H9 (cell line): Measurements from ENCODE around the gene VAV2. TPM values are rescaled to one million over a fixed set of nuclear protein-coding genes. Genes with fewer than 3 reads are reported as not detected.

Experiments
- DNase-seq: peaks from one replicate; pipeline ENCODE4 v3.0.0-alpha.2; 2017
- H2AFZ ChIP-seq: one replicate; pipeline ENCODE4 v1.6.1; 2013; ENCODE audit warnings: mild to moderate bottlenecking, low read length, control low read depth, moderate library complexity
- H2AK5ac ChIP-seq: 2 replicates; pipeline ENCODE4 v1.6.1; 2013; ENCODE audit warnings: low read length, control low read depth, mixed read lengths; ENCODE audit not compliant: insufficient read length
- H2BK120ac ChIP-seq: one replicate; pipeline ENCODE4 v1.6.1; 2013; ENCODE audit warnings: low read depth, mild to moderate bottlenecking, low read length, control low read depth, inconsistent platforms; ENCODE audit not compliant: poor library complexity, severe bottlenecking
- H2BK12ac ChIP-seq: 2 replicates; pipeline ENCODE4 v1.6.1; 2013; ENCODE audit warnings: low read length, control low read depth, mixed read lengths, low read depth; ENCODE audit not compliant: insufficient read length
- H2BK15ac ChIP-seq: 2 replicates; pipeline ENCODE4 v1.6.1; 2013; ENCODE audit warnings: low read depth, low read length, control low read depth
- H2BK20ac ChIP-seq: one replicate; pipeline ENCODE4 v1.6.1; 2013; ENCODE audit warnings: low read depth, mild to moderate bottlenecking, low read length, control low read depth, inconsistent platforms; ENCODE audit not compliant: poor library complexity, severe bottlenecking
- H2BK5ac ChIP-seq: 2 replicates; pipeline ENCODE4 v1.6.1; 2013; ENCODE audit warnings: low read length, control low read depth, mixed read lengths; ENCODE audit not compliant: insufficient read length
- H3K14ac ChIP-seq: 2 replicates; pipeline ENCODE4 v1.6.1; 2013; ENCODE audit warnings: low read length, control low read depth; ENCODE audit not compliant: insufficient read depth
- H3K18ac ChIP-seq: 2 replicates; pipeline ENCODE4 v1.6.1; 2013; ENCODE audit warnings: low read depth, mild to moderate bottlenecking, mixed read lengths, low read length, control low read depth; ENCODE audit not compliant: insufficient read length
- H3K23ac ChIP-seq: 2 replicates; pipeline ENCODE4 v1.6.1; 2013; ENCODE audit warnings: low read length, control low read depth, mixed read lengths, low read depth; ENCODE audit not compliant: insufficient read length
- H3K23me2 ChIP-seq: 2 replicates; pipeline ENCODE4 v1.6.1; 2013; ENCODE audit warnings: low read depth, mild to moderate bottlenecking, mixed read lengths, low read length, control low read depth; ENCODE audit not compliant: insufficient read length, poor library complexity, severe bottlenecking
- H3K27ac ChIP-seq: 2 replicates; pipeline ENCODE4 v1.5.1; 2013; ENCODE audit warnings: low read length, control low read depth, mixed read lengths, low read depth; ENCODE audit not compliant: insufficient read length
- H3K27me3 ChIP-seq: 2 replicates; pipeline ENCODE4 v1.6.1; 2013; ENCODE audit warnings: low read length, control low read depth, inconsistent platforms; ENCODE audit not compliant: insufficient read depth
- H3K4ac ChIP-seq: 2 replicates; pipeline ENCODE4 v1.6.1; 2013; ENCODE audit warnings: low read depth, mild to moderate bottlenecking, control low read depth, inconsistent platforms, low read length, moderate library complexity
- H3K4me1 ChIP-seq: 2 replicates; pipeline ENCODE4 v1.6.1; 2013; ENCODE audit warnings: low read length, control low read depth, inconsistent platforms; ENCODE audit not compliant: insufficient read depth
- H3K4me2 ChIP-seq: 2 replicates; pipeline ENCODE4 v1.6.1; 2013; ENCODE audit warnings: low read length, control low read depth, mixed read lengths; ENCODE audit not compliant: insufficient read length, insufficient read depth
- H3K56ac ChIP-seq: 2 replicates; pipeline ENCODE4 v1.6.1; 2013; ENCODE audit warnings: low read depth, mild to moderate bottlenecking, mixed read lengths, low read length, control low read depth; ENCODE audit not compliant: insufficient read length
- H3K79me1 ChIP-seq: 2 replicates; pipeline ENCODE4 v1.6.1; 2013; ENCODE audit warnings: low read depth, mild to moderate bottlenecking, moderate library complexity, low read length, control low read depth, inconsistent platforms; ENCODE audit not compliant: insufficient read depth, poor library complexity, severe bottlenecking
- H3K79me2 ChIP-seq: 2 replicates; pipeline ENCODE4 v1.6.1; 2013; ENCODE audit warnings: low read length, control low read depth, inconsistent platforms; ENCODE audit not compliant: insufficient read depth
- H3K9ac ChIP-seq: 2 replicates; pipeline ENCODE4 v1.6.1; 2013; ENCODE audit warnings: low read length, control low read depth, mixed read lengths; ENCODE audit not compliant: insufficient read length; ENCODE audit errors: extremely low read depth
- H3K9me3 ChIP-seq: one replicate; pipeline ENCODE4 v1.6.1; 2013; ENCODE audit warnings: low read depth, low read length, inconsistent platforms; ENCODE audit not compliant: control insufficient read depth
- H3T11ph ChIP-seq: one replicate; pipeline ENCODE4 v1.6.1; 2013; ENCODE audit warnings: mild to moderate bottlenecking, low read length, control low read depth, inconsistent platforms
- H4K20me1 ChIP-seq: one replicate; pipeline ENCODE4 v1.6.1; 2013; ENCODE audit not compliant: control insufficient read depth, insufficient read length, insufficient read depth
- H4K5ac ChIP-seq: 2 replicates; pipeline ENCODE4 v1.6.1; 2013; ENCODE audit warnings: low read depth, mild to moderate bottlenecking, mixed read lengths, low read length, control low read depth; ENCODE audit not compliant: insufficient read length
- H4K8ac ChIP-seq: replicated peaks from 2 replicates; pipeline ENCODE4 v1.6.1; 2013; ENCODE audit warnings: low read length, control low read depth, mixed read lengths, low read depth; ENCODE audit not compliant: insufficient read length
- H4K91ac ChIP-seq: 2 replicates; pipeline ENCODE4 v1.6.1; 2013; ENCODE audit warnings: low read depth, mild to moderate bottlenecking, moderate library complexity, mixed read lengths, low read length, control low read depth; ENCODE audit not compliant: insufficient read length
- H3K27ac Mint-ChIP-seq, 3 experiments: 2 replicates in 2 of 3; 3 replicates in 1 of 3; pipeline ENCODE4 v1.8.0; 2020 to 2021; ENCODE audit warnings: mixed read lengths in 3 of 3, mild to moderate bottlenecking in 1 of 3, moderate library complexity in 1 of 3
- H3K27me3 Mint-ChIP-seq: 2 replicates; pipeline ENCODE4 v1.8.0; 2021; ENCODE audit warnings: low read depth, mild to moderate bottlenecking, moderate library complexity, mixed read lengths
- H3K36me3 Mint-ChIP-seq, 3 experiments: 2 replicates in 2 of 3; 3 replicates in 1 of 3; pipeline ENCODE4 v1.8.0; 2020 to 2021; ENCODE audit warnings: low read depth in 3 of 3, mixed read lengths in 3 of 3; ENCODE audit not compliant: insufficient read depth in 1 of 3
- H3K4me1 Mint-ChIP-seq, 2 experiments: 2 replicates each; pipeline ENCODE4 v1.8.0; 2020; ENCODE audit warnings: mixed read lengths in 2 of 2
- H3K4me3 Mint-ChIP-seq, 2 experiments: 2 replicates in 1 of 2; 3 replicates in 1 of 2; pipeline ENCODE4 v1.8.0; 2020 to 2021; ENCODE audit warnings: mild to moderate bottlenecking in 2 of 2, mixed read lengths in 2 of 2, moderate library complexity in 1 of 2
- H3K9me3 Mint-ChIP-seq, 2 experiments: 2 replicates in 1 of 2; 3 replicates in 1 of 2; pipeline ENCODE4 v1.8.0; 2020; ENCODE audit warnings: mild to moderate bottlenecking in 2 of 2, mixed read lengths in 2 of 2, moderate library complexity in 1 of 2
- CTCF ChIP-seq: fragments of 200-600 bp; sonication (generic); conservative IDR thresholded peaks from 3 replicates; pipeline ENCODE4 v1.8.0; 2021; ENCODE audit warnings: antibody characterized with exemption, mild to moderate bottlenecking
- WGBS: extraction: QIAGEN DNeasy Blood & Tissue Kit; methylation state at CpG from one replicate; pipeline ENCODE4 v1.1.7; 2013; ENCODE audit warnings: missing lambda C conversion rate, low lambda C conversion rate, mixed read lengths; ENCODE audit not compliant: insufficient read length; ENCODE audit errors: extremely low coverage; 5-methylcytosine and 5-hydroxymethylcytosine counted together
- total RNA-seq: library from RNA; stranded (reverse); gene quantifications from 2 replicates; pipeline ENCODE4 v1.2.1, GENCODE V29; 2021

The VAV2 gene
- total RNA-seq, 1 experiment from 2014 or later, result 58.7 TPM

GRCh38 chr9:133905493-133905892 lies 86.6 kb downstream of the VAV2 start:
- H3K4me1 Mint-ChIP-seq, result peaks cover 7 to 15% of the 10 kb centered on the region in 2 experiments; a peak in 3 of 4 replicates
- no peak overlapping the region for H2BK20ac ChIP-seq

More at GRCh38 chr9:133905493-133905892, 86.6 kb downstream of the VAV2 start:
- no peaks in the 10 kb centered on the region for H3K9me3 ChIP-seq
- H4K20me1 ChIP-seq, result no peaks in the 10 kb centered on the region
- no peaks in the 10 kb centered on the region for H3K27me3 ChIP-seq
- H3K23me2 ChIP-seq, result peaks cover 3% of the 10 kb centered on the region
- no peak overlapping the region for H3K27ac Mint-ChIP-seq
- H4K91ac ChIP-seq, result no peak overlapping the region
- no peak overlapping the region for H3T11ph ChIP-seq
- no peak overlapping the region for H3K14ac ChIP-seq
- no peak for DNase-seq
- no peak overlapping the region for H2BK15ac ChIP-seq
- WGBS, result no CpG with 5 or more reads among the region's 6 CpGs
- no peaks in the 10 kb centered on the region for H3K4me1 ChIP-seq
- H2AFZ ChIP-seq, result no peak overlapping the region
- no peak overlapping the region for H4K8ac ChIP-seq
- no peak overlapping the region for H2AK5ac ChIP-seq
- no peaks in the 10 kb centered on the region for H3K79me1 ChIP-seq
- H4K5ac ChIP-seq, result no peak overlapping the region
- H3K4ac ChIP-seq, result no peak overlapping the region
- H3K9me3 Mint-ChIP-seq, result no peaks in the 10 kb centered on the region; a peak in 1 of 5 replicates
- H3K79me2 ChIP-seq, result peaks cover 3% of the 10 kb centered on the region
- no peaks in the 10 kb centered on the region for H3K27me3 Mint-ChIP-seq
- H3K23ac ChIP-seq, result no peak overlapping the region
- H3K4me3 Mint-ChIP-seq, result no peak overlapping the region
- peaks cover 0 to 3% (median 0%) of the 10 kb centered on the region in 3 experiments; a peak in 1 of 7 replicates for H3K36me3 Mint-ChIP-seq
- H2BK12ac ChIP-seq, result no peak overlapping the region
- no peak overlapping the region for H2BK5ac ChIP-seq
- H3K4me2 ChIP-seq, result no peak overlapping the region
- no peak overlapping the region for H3K56ac ChIP-seq
- no peak overlapping the region for H3K9ac ChIP-seq
- no peak overlapping the region for H2BK120ac ChIP-seq
- no peak for TF ChIP-seq CTCF
- no peak overlapping the region for H3K18ac ChIP-seq
- H3K27ac ChIP-seq, result no peak overlapping the region
